Transverse colon (tissue), 4 donors: Measurements from ENCODE around the gene LDLRAD4. TPM values are rescaled to one million over a fixed set of nuclear protein-coding genes. Genes with fewer than 3 reads are reported as not detected.

ENCODE experiments used
- DNase-seq: peaks from one replicate; pipeline ENCODE4 v3.0.0-alpha.2; 2019
- H3K27ac ChIP-seq, 4 donors: fragments of 200-600 bp; sonication (generic); 2 replicates each; pipeline ENCODE4 v1.5.1; 2016 to 2018; ENCODE audit warnings: inconsistent platforms in 4 of 4
- H3K27me3 ChIP-seq: fragments of 200-600 bp; sonication (generic); 2 replicates; pipeline ENCODE4 v1.5.1; 2017; ENCODE audit warnings: inconsistent platforms
- H3K36me3 ChIP-seq, 4 donors: fragments of 200-600 bp; sonication (generic); 2 replicates each; pipeline ENCODE4 v1.5.1; 2017 to 2019; ENCODE audit warnings: inconsistent platforms in 4 of 4
- H3K4me1 ChIP-seq, 4 donors: fragments of 200-600 bp; sonication (generic); 2 replicates each; pipeline ENCODE4 v1.5.1; 2017 to 2020; ENCODE audit warnings: inconsistent platforms in 4 of 4
- H3K4me3 ChIP-seq, 4 donors: fragments of 200-600 bp; sonication (generic); 1 replicate in 1 of 4; 2 replicates in 3 of 4; pipeline versions ENCODE4 v1.5.1 to v1.6.1; 2017 to 2019; ENCODE audit warnings: inconsistent platforms in 4 of 4
- H3K9me3 ChIP-seq, 2 donors: fragments of 200-600 bp; sonication (generic); 2 replicates each; pipeline ENCODE4 v1.5.1; 2017 to 2019; ENCODE audit warnings: inconsistent platforms in 2 of 2
- EP300 ChIP-seq: sonication (generic); formaldehyde crosslinking; IDR thresholded peaks from one replicate; pipeline ENCODE4 v1.6.1; 2017; ENCODE audit warnings: antibody characterized with exemption, low read depth
- POLR2A ChIP-seq: fragments of 450-650 bp; IDR thresholded peaks from one replicate; pipeline ENCODE4 v1.6.1; 2016; ENCODE audit warnings: antibody characterized with exemption, mild to moderate bottlenecking, moderate library complexity
- POLR2AphosphoS5 ChIP-seq, 3 donors: sonication (generic); formaldehyde crosslinking; IDR thresholded peaks; one replicate each; pipeline ENCODE4 v1.6.1; 2016; ENCODE audit warnings: antibody characterized with exemption in 3 of 3
- WGBS, 2 donors: methylation state at CpG; one replicate each; pipeline ENCODE4 v1.1.5; 2018; ENCODE audit warnings: low coverage in 1 of 2; 5-methylcytosine and 5-hydroxymethylcytosine counted together
- in situ Hi-C, 4 donors: fragments of 200-750 bp; cut with MboI; loops; one replicate each; pipeline versions ENCODE4 v1.15.0 to v1.15.1; 2017; ENCODE audit warnings: low sequenced_read_pairs in 3 of 4, low pct_ligation_motif_present in 1 of 4, low pct_unique_long_range_greater_than_20kb in 1 of 4
- intact Hi-C: fragments of 100-400 bp; cut with DNase I; formaldehyde crosslinking; loops from one replicate; pipeline ENCODE4 v1.15.1; 2023; ENCODE audit warnings: low total_unique reads
- total RNA-seq, 4 donors: library from RNA; depleted of rRNA; stranded (reverse); fragments of >200 nt; gene quantifications; one replicate each; pipeline ENCODE4 v1.1.0, GENCODE V29; 2016
- TF ChIP-seq, protein P1 (sequence below), 5 experiments: fragments of 200-600 bp in 3 of 5; fragments of 450-650 bp in 2 of 5; sonication (generic) in 3 of 5; IDR thresholded peaks; 1 replicate in 2 of 5; 2 replicates in 3 of 5; pipeline ENCODE4 v1.5.1; 2016 to 2017; ENCODE audit warnings: antibody characterized with exemption in 5 of 5, inconsistent platforms in 3 of 5, mild to moderate bottlenecking in 2 of 5, moderate library complexity in 1 of 5

Gene LDLRAD4
- total RNA-seq, 4 donors from 2014 or later, result 34.8 to 277 (median 60.6) TPM

- Histone ChIP-seq H3K36me3 (no peaks in the 10 kb centered on the region), H3K27me3 (no peaks in the 10 kb centered on the region), H3K4me3 (no peak overlapping the region), H3K9me3 (no peaks in the 10 kb centered on the region), H3K27ac (no peak overlapping the region), H3K4me1 (no peaks in the 10 kb centered on the region)
- TF ChIP-seq POLR2AphosphoS5 (IDR thresholded peaks at IDR 0.05) (no peak), EP300 (no peak), POLR2A (no peak)
- TF ChIP-seq, protein P1, sequence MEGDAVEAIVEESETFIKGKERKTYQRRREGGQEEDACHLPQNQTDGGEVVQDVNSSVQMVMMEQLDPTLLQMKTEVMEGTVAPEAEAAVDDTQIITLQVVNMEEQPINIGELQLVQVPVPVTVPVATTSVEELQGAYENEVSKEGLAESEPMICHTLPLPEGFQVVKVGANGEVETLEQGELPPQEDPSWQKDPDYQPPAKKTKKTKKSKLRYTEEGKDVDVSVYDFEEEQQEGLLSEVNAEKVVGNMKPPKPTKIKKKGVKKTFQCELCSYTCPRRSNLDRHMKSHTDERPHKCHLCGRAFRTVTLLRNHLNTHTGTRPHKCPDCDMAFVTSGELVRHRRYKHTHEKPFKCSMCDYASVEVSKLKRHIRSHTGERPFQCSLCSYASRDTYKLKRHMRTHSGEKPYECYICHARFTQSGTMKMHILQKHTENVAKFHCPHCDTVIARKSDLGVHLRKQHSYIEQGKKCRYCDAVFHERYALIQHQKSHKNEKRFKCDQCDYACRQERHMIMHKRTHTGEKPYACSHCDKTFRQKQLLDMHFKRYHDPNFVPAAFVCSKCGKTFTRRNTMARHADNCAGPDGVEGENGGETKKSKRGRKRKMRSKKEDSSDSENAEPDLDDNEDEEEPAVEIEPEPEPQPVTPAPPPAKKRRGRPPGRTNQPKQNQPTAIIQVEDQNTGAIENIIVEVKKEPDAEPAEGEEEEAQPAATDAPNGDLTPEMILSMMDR (IDR thresholded peaks at IDR 0.05), result no peak
- whole genome bisulfite sequencing, 2 donors, result 84 to 93% methylated on average over 9 to 22 of the region's 22 CpGs
- intact Hi-C loops, result no loop called here
- no peak for DNase-seq
- in situ Hi-C loops, result no loop called here
Observed at GRCh38 chr18:13279181-13280069, 60.9 kb downstream of the LDLRAD4 start.

DNA sequence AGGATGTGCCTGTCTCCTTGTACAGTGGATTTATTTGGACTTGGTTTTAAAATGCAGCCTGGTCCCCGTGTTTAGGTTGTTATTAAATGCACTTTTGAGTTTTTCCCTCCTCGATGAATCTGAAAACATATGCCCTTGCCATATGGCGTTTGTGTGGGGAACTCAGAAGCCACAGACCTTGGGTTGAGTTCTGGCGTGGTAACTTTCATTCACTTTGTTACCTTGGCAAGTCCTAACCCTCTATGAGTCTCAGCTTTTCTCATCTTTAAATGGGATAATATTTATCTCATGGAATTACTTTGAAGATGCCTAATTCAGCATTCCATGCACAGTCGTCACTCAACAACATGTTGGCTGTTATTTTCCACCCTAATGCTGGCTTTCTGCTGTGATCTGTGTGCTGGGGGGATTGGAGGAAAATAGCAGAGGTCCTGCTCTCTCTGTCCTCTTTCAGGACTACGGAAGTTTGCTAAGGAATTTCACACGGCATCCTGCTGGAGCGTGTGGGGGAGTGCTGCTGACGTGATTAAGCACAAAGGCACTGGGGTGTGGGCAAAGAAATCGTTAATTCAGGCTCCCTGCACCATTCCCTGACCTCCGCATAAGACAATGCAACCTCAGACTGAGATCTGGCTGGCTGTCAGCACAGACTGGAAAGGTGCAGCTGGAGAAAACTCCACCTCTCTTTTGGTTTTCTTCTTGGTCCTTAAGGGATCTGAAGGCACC lies 61.7 kb downstream of the LDLRAD4 start:
- no peak for DNase-seq
- no peak for TF ChIP-seq POLR2A
- no peak for TF ChIP-seq POLR2AphosphoS5 (IDR thresholded peaks at IDR 0.05)
- TF ChIP-seq, protein P1 (IDR thresholded peaks at IDR 0.05), result no peak
- no peak for TF ChIP-seq EP300
- in situ Hi-C loops (no loop called here), intact Hi-C loops (no loop called here)
- Histone ChIP-seq H3K4me3 (no peak overlapping the region), H3K36me3 (no peaks in the 10 kb centered on the region), H3K27me3 (no peaks in the 10 kb centered on the region), H3K27ac (no peak overlapping the region), H3K4me1 (no peaks in the 10 kb centered on the region), H3K9me3 (no peaks in the 10 kb centered on the region)
- 84 to 86% methylated on average over 8 to 11 of the region's 11 CpGs for WGBS, 2 donors

GRCh38 chr18:13281406-13281805 lies 62.8 kb downstream of the LDLRAD4 start:
- WGBS, 2 donors, result 84 to 100% methylated on average over 1 to 2 of the region's 2 CpGs
- Histone ChIP-seq H3K4me1 (no peaks in the 10 kb centered on the region), H3K4me3 (no peak overlapping the region), H3K36me3 (no peaks in the 10 kb centered on the region), H3K9me3 (no peaks in the 10 kb centered on the region), H3K27me3 (no peaks in the 10 kb centered on the region), H3K27ac (no peak overlapping the region)
- no peak for TF ChIP-seq EP300
- TF ChIP-seq POLR2A, result no peak
- TF ChIP-seq POLR2AphosphoS5 (IDR thresholded peaks at IDR 0.05), result no peak
- TF ChIP-seq, protein P1 (IDR thresholded peaks at IDR 0.05), result no peak
- no peak for DNase-seq
- intact Hi-C loops, result no loop called here
- in situ Hi-C loops, result no loop called here

GRCh38 chr18:13283746-13284145 lies 65.2 kb downstream of the LDLRAD4 start:
- Histone ChIP-seq H3K36me3 (no peaks in the 10 kb centered on the region), H3K27me3 (no peaks in the 10 kb centered on the region), H3K4me1 (peaks cover 0 to under 1% (median 0%) of the 10 kb centered on the region in 4 donors), H3K9me3 (no peaks in the 10 kb centered on the region), H3K4me3 (no peak overlapping the region), H3K27ac (no peak overlapping the region)
- DNase-seq, result no peak
- intact Hi-C loops, result no loop called here
- in situ Hi-C loops, result no loop called here
- WGBS, 2 donors, result 78 to 87% methylated on average over 3 to 7 of the region's 7 CpGs
- TF ChIP-seq POLR2A (no peak), EP300 (no peak), POLR2AphosphoS5 (IDR thresholded peaks at IDR 0.05) (no peak)
- TF ChIP-seq, protein P1 (IDR thresholded peaks at IDR 0.05), result no peak
